Spleen (tissue), 7 donors: ENCODE results near the gene ARID3B.

ENCODE experiments used
- CTCF ChIP-seq, 11 experiments: fragments of 200-600 bp in 7 of 11; fragments of 450-650 bp in 4 of 11; sonication (generic) in 4 of 11; IDR thresholded peaks in 8 of 11; conservative IDR thresholded peaks in 3 of 11; 1 replicate in 7 of 11; 2 replicates in 4 of 11; pipeline versions ENCODE4 v1.4.0 to v1.8.0; 2016 to 2021; ENCODE audit warnings: antibody characterized with exemption in 11 of 11, inconsistent platforms in 4 of 11, mild to moderate bottlenecking in 1 of 11
- POLR2A ChIP-seq, 3 donors: fragments of 450-650 bp; IDR thresholded peaks; one replicate each; pipeline ENCODE4 v1.5.1; 2017; ENCODE audit warnings: antibody characterized with exemption in 3 of 3, mild to moderate bottlenecking in 1 of 3
- POLR2AphosphoS5 ChIP-seq, 3 donors: sonication (generic); formaldehyde crosslinking; IDR thresholded peaks; one replicate each; pipeline ENCODE4 v1.5.1; 2017; ENCODE audit warnings: antibody characterized with exemption in 3 of 3
- donor health status: DM: no; HTN: no; CAD: no; lungs with moderate emphysema.
- donor health status: DM: no; HTN: no; CAD: no.
- donor health status: DM: no; HTN: no; CAD: no.

GRCh38 chr15:74624020-74624602 lies 83.1 kb downstream of the ARID3B start:
- TF ChIP-seq CTCF (IDR thresholded peaks at IDR 0.05 in 8 of 11, conservative IDR thresholded peaks at IDR 0.05 in 3 of 11) (no peak), POLR2A (IDR thresholded peaks at IDR 0.05) (no peak), POLR2AphosphoS5 (IDR thresholded peaks at IDR 0.05) (no peak)
